ENCODE measurements around the gene ATP6V0D1. TPM values are rescaled to one million over a fixed set of nuclear protein-coding genes. Genes with fewer than 3 reads are reported as not detected.
A peak's percentile ranks its signal among the peaks of the same experiment; 100 is the strongest.
"Not testable (repeated sequence)": the region's sequence is repeated elsewhere in the genome, so short reads cannot be mapped to it uniquely, and the experiment has no call there.

ATP6V0D1 gene
- total RNA-seq, 1 donor from 2014 or later: 64.3 TPM

- no peak for TF ChIP-seq CTCF (IDR thresholded peaks at IDR 0.05)
- intact Hi-C loops (cut with DNase I): no loop called here
- H3K27ac ChIP-seq: no peak overlapping the region
- peaks cover 0 to 5% of the 10 kb centered on the region in 2 donors for H3K4me1 ChIP-seq
- no peaks in the 10 kb centered on the region for H3K36me3 ChIP-seq
- no peak overlapping the region for H3K4me3 ChIP-seq
- H3K27me3 ChIP-seq: no peaks in the 10 kb centered on the region
- DNase-seq (ENCODE audit: low spot score in 2 of 2): no peak
- no peaks in the 10 kb centered on the region for H3K9me3 ChIP-seq
Measured at GRCh38 chr16:67518676-67519075, 37.7 kb upstream of the ATP6V0D1 start.

GRCh38 chr16:67517661-67518423 is 36.9 kb upstream of the ATP6V0D1 start:
- DNase-seq (ENCODE audit: low spot score in 2 of 2): no peak
- no peak overlapping the region for H3K4me3 ChIP-seq
- H3K27me3 ChIP-seq: no peaks in the 10 kb centered on the region
- no peaks in the 10 kb centered on the region for H3K36me3 ChIP-seq
- intact Hi-C loops (cut with DNase I): no loop called here
- no peaks in the 10 kb centered on the region for H3K9me3 ChIP-seq
- H3K4me1 ChIP-seq: peaks cover 0 to 5% of the 10 kb centered on the region in 2 donors
- no peak overlapping the region for H3K27ac ChIP-seq
- TF ChIP-seq CTCF (IDR thresholded peaks at IDR 0.05): no peak

- Histone ChIP-seq H3K27ac (no peak overlapping the region), H3K9me3 (no peaks in the 10 kb centered on the region), H3K4me3 (no peak overlapping the region), H3K4me1 (peaks cover 0 to 5% of the 10 kb centered on the region in 2 donors), H3K27me3 (no peaks in the 10 kb centered on the region), H3K36me3 (no peaks in the 10 kb centered on the region)
- no peak for DNase-seq (ENCODE audit: low spot score in 2 of 2)
- intact Hi-C loops (cut with DNase I): no loop called here
- TF ChIP-seq CTCF (IDR thresholded peaks at IDR 0.05): no peak
Measured at GRCh38 chr16:67517155-67517445, 36.1 kb upstream of the ATP6V0D1 start.

GRCh38 chr16:67516296-67517154 is 35.6 kb upstream of the ATP6V0D1 start:
- no peak overlapping the region for H3K27ac ChIP-seq
- TF ChIP-seq CTCF (IDR thresholded peaks at IDR 0.05): no peak

GRCh38 chr16:67514382-67514828 is 33.4 kb upstream of the ATP6V0D1 start:
- intact Hi-C loops (cut with DNase I): no loop called here
- no peaks in the 10 kb centered on the region for H3K36me3 ChIP-seq
- DNase-seq (ENCODE audit: low spot score in 2 of 2): peak in 1 of 2 donors; percentile 92
- H3K27me3 ChIP-seq: no peaks in the 10 kb centered on the region
- peak; percentile 39 to 48 (median 48) for TF ChIP-seq CTCF (IDR thresholded peaks at IDR 0.05)
- no peak overlapping the region for H3K27ac ChIP-seq
- no peaks in the 10 kb centered on the region for H3K9me3 ChIP-seq
- H3K4me3 ChIP-seq: no peak overlapping the region
- no peaks in the 10 kb centered on the region for H3K4me1 ChIP-seq

More at GRCh38 chr16:67516296-67517154, 35.6 kb upstream of the ATP6V0D1 start:
- intact Hi-C loops (cut with DNase I): no loop called here
- Histone ChIP-seq H3K4me1 (peaks cover 0 to 2% of the 10 kb centered on the region in 2 donors), H3K4me3 (no peak overlapping the region), H3K36me3 (no peaks in the 10 kb centered on the region), H3K9me3 (no peaks in the 10 kb centered on the region), H3K27me3 (no peaks in the 10 kb centered on the region)
- no peak for DNase-seq (ENCODE audit: low spot score in 2 of 2)

GRCh38 chr16:67513892-67514291 is 32.9 kb upstream of the ATP6V0D1 start:
- H3K27me3 ChIP-seq; H3K4me1 ChIP-seq; H3K36me3 ChIP-seq; intact Hi-C loops (cut with DNase I); H3K9me3 ChIP-seq; DNase-seq (ENCODE audit: low spot score in 2 of 2); H3K27ac ChIP-seq; H3K4me3 ChIP-seq: not testable (repeated sequence)

All from ascending aorta (tissue), 2 donors.